ENCODE results near the gene HHAT.

HHAT gene

DNA sequence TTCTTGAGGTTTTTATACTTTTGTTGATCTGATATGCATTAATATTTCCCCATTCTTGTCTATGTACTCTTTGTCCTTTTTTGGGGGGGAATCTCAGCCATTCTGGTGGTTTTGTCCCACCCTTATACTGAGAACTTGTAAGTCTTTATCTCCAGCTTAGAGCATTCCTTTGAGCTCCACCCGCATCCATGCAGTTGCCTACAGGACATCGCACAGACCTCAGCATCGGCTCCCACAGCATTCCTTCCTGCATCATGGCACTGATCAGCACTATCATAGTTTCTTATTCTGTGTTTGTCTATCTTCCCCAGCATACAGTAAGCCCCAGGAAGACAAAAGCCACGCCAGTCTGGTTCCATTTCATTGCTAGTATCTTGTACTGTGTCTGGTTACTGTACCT lies 33.0 kb downstream of the HHAT start:
- no peak for DNase-seq

DNA sequence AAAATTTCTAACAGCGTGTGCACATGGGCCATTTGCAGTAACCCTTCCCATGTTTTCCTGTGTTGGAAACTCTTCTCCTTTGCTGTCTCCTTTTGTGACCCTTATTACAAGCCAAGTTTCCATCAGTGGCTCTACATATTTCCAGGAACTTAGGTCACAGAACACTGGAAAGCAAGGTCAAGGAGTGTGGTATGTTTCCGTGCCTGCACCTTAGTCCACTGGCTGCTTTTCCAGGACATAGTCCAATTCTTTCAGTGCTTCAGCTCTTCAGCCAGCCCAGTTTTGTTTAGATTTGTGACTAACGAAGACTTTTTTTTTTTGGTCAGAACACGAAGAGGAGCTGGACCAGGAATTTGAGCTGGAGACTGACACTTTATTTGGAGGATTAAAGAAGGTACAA lies 33.8 kb downstream of the HHAT start:
- DNase-seq: no peak

DNA sequence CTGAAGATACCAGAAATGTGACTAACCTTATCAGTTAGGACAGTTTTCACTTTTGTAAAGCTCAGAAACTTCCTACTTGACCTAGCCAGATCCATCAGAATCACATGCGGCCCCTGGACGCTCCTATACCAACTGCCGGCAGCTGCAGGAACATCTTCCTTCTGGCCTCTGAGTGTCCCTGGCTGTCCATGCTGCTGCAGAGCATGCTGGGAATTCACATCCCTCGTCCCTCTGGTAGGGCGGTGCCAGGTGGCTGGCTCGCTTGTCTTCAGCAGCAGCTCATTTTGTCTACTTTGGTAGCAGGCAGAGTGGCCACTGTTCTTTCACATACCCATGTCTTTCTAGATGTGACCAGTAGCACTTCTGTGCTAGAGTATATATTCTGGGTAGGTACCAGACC lies 34.4 kb downstream of the HHAT start:
- DNase-seq: no peak

DNA sequence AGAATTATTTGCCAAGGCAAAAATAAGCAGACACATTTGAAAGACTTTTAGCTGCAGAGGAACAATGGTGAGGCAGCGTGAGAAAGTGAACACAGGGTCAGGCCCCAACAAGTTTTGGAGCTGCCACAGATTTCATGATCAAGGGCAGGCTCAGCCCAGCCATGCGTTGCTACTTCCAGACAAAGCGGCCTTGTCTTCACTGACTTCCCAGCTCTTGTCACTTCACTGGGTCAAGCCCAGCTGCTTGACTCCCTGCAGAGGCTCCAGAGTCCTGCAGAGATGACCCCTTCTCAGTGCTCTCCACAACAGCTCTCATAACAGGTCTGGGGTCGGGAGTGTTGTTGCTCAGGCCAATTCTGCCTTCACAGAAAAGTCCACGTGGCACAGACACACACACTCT lies 35.8 kb downstream of the HHAT start:
- DNase-seq: no peak

DNA sequence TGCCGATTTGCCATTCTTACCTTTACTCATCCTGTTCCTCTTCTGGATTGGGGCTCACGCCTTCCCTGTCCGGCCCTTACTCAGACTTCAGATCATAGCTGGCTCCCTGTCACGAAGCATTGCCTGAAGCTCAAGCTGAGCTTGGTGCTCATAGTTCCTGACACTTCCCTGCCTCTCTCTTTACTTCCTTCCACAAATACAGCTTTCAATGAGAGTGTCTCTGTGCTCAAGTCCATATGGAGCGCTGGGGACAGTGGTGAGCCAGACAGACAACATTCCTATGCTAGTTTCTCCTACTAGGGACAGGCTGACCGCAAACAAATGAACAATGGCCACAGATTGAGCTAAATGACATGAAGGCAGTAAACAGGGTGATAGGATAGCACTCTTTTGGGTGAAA lies 38.1 kb downstream of the HHAT start:
- no peak for DNase-seq

DNA sequence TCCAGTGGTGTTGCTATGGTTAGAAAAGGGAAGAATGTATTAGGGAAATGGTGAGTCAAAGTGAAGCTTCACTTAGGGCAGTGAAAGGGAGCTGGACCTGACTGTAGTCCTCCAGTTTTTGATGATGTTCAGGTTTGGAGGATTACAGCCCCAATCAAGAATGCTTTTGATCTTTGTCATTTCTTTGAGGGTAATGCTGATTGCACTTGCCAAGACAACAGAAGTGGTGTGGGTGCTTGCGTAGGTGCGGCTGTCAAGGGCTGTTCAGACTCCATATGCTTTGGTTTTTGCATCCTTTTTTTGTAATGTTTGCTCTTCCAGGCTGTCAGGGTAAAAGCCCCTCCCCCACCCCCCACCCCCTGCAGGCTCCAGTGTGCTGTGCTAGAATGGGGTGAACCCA lies 38.9 kb downstream of the HHAT start:
- DNase-seq: no peak

DNA sequence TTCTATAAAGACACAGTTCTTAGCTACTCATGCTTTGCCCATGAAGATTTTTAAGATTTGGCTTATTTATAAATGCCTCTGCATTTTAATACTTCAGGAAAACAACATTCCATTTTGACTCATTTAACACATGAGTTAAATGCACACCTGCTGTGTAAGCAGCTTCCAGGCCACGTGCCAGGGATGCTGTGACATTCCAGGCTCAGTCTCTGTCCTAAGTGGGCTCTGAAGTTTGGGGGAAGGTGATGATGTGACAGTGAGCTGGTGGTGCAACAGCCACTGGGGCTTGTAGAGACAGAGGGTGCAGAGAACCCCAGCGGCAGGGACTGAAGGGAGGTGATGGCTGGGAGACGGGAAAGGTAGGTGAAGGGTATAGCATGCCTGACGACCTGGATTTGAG lies 40.7 kb downstream of the HHAT start:
- no peak for DNase-seq

DNA sequence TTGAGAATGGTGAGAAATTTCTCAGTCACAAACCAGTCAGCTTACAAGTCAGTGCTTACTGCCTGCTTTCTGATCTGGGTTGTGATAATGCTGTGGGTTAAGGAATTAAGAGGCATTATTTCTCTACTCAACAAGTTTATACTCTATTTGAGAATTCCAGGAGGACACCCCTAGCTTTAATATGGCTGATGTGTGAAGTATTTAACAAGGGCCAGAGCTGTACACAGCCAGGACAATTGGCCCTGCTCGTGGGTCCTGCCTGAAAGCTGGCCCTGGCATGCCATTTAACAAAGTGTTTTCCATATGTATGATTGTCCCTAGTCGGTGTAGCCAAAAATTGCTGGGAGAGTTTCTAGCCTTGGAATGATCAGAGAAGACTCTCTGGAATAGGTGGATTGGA lies 43.2 kb downstream of the HHAT start:
- DNase-seq: no peak

DNA sequence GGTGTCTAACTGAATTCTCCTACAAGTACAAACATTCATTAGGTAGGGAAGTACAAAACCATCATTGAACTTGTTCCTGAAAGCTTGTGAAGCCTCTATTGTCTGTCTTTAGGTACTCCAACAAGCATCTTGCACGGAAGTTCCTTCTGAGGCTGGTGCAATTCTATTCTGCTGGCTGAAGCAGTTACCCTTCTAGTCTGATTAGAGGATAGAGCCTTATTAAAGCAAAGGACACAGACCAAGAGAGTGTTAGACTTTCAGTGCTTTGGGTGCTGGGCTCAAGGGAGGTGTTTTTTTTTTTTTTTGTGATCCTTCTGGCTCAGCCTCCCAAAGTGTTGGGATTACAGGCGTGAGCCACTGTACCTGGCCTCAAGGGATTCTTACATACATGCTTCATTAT lies 43.8 kb downstream of the HHAT start:
- no peak for DNase-seq

DNA sequence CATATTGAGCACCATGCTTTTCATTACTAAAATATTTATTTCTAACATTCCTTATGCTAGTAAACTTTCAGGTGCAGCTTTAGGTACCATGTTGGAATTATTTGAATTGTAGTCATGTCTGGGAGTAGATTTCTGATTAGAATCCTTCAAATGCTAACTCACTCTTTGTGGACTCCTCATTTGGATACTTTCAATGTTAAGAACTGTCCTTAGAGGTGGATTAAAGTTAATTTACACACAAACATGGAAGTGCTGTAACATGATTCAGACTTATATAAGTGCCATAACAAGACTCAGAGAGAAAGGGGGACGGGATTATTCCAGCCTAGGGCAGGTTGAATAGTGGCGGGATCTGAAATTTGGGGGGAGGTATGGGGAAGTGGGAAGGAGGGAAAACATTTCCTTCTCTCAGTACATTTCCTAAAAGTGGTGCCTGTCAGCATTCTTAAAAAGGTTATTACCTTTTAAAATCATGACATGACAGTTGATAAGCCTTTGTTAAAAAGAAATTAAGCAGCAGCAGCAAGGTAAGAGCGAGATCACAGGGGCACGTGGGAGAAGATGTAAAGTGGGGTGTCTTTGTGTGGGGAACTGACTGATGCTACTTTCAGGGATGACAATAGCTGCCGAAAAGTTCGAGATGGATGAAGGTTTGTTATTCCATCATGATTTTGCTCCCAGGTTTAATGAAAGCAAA lies 44.4 kb downstream of the HHAT start:
- no peak for DNase-seq

DNA sequence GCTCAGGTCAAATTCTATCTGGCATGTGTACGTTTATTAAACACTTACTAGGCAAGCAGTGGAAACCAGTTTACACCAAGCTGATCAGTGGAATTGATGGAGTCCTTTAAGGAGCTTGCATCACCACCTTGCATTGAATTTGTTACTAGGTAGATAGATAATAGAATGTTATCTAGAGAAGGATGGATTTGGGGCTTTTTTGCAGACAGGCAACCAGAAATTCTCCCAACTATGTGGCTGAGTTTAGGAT lies 44.9 kb downstream of the HHAT start:
- DNase-seq: no peak

DNA sequence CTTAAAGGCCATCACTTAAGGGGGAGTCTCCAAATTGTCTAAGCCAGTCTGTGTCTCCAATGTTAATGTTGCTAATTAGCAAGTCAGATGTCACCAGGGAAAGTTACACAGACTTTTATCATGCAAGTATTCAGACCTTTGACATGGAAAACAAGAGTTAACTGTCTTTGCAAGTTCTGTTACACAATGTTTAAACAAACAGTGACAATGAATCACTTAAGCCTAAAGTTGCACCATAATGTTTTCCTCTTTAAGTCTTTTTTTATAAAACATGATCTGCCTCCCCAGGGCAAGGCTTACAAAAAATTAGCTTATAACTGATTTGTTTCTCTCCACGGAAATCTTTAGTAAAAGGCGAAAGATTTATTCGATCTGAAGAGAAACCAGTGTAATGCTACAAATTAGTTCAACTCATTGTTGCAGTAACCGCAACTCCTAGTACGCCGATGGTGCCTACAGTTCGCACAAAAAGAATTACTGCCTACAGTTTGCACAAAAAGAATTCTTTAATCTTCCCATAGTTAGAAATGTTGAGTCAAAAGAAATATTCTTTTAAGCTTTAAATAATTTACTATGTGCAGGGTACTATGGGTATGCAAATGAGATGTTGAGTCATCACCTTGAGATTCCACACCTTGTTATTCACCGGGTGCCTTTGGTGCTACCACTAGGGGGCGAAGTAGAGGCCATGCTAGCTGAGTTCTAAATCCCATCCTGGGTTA lies 45.3 kb downstream of the HHAT start:
- DNase-seq: peak; percentile 33 to 58

DNA sequence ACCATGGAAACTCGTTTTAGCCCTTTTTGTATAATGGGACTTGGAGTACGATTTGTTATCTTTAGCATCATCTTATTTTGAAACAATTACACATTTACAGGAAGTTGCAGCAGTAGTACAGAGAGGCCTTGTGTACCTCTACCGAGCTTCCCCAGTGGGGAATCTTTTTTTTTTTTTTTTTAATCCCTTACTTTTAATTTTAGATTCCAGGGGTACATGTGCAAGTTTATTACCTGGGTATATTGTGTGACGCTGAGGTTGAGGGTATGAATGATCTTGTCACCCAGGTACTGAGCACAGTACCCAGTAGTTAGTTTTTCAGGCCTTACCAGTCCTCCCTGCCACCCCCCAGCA lies 45.9 kb downstream of the HHAT start:
- no peak for DNase-seq

DNA sequence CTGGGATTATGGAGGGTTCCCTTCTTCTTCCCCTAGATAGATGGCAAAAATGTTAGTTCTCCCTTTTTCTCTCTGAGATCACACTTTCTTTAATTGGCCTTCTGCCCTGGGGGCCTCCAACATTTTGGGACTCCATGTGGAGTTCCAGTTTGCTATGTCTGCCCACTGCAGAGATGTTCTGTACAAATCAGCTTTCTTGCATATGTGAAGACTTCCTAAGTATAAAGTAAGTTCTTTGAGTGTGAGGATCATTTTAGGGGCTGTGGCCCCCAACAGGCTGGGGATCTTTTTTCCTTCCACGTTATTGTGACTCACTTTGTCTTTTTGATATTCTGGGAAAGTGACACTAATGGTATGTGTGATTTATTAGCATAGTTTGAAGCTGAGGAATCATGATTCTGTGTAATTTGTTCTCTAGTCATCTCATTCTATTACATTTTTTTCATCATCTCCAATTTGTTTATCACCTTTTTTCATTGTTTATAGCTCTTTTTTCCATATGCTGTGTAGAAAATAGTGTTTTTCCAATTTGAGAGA lies 48.2 kb downstream of the HHAT start:
- no peak for DNase-seq

DNA sequence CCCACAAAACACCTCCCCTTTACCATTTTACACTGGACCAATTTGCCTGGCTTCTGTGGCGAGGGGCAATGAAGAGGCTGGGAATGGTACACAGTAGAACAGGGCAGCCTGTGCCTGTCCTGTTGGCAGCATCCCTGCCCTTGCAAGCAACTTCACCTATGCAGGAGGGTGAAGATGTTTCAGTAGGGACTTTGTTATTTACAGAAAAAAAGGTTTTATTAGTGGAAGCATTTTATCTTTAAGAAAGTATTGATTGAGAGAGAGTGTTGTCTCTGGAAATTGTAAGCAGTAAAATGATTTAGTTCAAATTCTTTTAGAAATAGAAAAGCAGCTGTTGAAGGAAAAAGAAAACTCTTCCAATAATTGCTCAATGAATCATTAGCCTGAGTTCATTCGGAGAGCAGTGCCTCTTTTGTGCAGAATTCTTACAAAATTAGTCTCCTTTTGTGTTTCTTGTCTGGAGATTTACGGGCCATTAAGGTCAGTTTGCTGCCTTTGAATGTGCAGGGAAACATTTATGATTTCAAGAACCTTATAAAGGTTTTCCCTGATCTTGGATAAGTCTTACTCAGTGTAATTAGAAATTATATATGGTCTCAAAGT lies 49.1 kb downstream of the HHAT start:
- no peak for DNase-seq

DNA sequence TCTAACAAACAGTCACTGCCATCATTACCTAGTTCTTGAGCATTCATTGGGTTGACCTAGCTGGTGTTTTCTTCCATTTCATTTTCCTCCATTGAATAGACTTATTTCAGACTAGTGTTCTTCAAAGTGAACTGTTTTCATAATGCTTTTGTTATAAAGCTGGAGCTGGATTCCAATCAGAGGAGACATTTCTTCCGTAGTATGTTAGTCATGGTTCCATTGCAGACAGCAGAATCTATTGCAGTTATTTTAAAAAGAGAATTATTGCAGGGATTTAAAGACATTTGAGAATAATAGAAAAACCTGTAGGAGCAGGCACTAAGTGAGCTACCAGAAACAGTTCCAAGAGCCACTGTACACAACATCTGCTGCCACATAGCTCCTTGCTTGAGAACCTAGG lies 50.0 kb downstream of the HHAT start:
- no peak for DNase-seq

DNA sequence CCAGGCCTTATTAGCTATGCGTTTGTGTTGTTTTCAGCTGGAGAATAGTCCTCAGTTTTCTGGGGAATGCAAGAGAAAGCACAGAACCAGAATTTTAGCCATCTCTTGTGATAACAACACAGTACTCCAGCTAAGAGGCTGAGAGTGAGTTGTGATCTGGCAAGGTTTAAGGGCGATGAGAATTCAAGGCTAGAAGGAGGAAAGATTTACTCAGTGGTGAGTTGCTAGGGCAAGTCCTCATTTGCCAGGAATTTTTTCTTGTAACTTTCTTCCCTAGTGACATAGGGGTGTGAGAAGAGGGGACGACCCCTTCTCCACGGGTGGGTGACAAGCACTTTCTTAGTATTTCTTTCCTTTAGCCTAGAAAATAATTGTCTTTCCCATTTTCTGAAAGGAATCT lies 53.2 kb downstream of the HHAT start:
- DNase-seq: no peak

DNA sequence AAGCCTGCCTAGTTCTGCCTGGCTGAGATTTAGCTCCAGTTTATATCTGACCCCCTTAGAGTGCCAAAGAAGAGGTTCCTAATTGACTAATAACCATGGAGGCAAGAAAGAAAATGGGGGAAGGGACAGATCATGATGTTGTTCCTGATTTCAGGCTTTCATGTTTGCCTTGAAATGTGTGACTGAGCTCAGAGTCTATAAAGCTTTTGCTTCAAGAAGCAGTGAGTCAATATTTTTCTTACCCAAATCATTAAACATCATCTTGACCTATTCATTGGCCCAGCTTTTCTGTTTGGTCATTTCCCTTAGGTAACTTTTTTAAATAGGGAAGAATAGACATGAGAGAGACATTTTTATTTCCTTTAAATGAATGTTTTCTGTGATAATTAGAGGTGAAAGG lies 55.9 kb downstream of the HHAT start:
- no peak for DNase-seq

DNA sequence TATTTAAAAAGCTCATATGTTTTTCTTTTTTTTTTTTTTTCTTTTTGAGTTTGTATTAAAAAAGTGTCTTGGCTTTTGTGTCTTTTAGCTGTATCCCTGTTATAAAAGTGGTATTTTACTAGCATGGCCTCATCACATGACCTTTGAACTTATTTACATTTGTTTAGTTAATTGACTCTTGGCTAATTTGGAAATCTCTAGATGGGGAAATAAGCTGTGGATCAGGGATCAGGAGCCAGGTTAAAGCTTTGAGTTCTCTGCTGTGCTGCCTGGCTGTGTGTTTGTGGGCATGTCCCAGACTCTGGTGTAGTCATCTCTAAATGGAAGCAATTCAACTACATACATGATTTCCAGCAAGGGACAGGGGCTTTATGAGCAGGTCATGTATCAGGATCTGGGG lies 56.5 kb downstream of the HHAT start:
- DNase-seq: no peak

DNA sequence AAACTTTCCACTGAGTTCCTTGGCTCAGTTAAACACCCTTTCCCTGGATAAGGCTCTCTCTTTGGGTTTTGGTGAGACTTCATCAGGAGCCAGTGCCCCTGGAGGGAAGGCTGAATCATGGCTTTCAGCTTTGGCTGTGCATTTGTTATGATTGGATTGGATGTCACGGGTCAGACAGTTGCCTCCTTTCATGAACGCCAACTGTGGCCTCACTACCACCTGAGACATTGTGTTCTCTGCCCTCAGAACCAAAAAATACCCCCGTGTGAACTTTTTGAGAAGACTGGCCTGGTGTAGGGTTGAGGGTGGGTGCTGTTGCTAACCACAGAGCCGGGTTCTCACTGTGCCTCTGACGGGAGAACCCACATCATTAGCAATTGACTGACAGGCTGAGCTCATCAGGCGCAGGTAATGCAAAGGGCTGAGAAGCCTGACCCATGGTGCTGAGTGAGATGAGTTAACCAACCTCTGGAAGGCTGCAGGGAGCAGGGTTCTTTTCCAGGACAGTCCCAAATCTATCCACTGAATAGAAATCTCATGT lies 65.6 kb downstream of the HHAT start:
- peak in 1 of 2 experiments; percentile 18 for DNase-seq

DNA sequence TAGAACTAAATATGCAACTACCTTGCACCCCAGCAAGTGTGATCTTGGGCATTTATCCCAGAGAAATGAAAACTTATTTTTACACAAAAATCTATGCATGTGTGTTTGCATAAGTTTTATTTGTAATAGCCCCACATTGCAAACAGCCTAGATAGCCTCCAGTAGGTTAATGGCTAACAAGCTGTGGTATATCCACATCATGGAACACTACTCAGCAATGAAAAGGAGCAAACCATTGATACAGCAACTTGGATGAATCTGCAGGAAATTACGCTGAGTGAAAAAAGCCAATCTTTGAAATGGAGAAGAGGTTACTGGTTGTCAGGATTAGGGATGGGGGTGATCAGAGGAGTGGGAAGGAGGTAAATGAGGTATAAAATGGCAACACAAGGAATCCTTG lies 67.8 kb downstream of the HHAT start:
- no peak for DNase-seq

DNA sequence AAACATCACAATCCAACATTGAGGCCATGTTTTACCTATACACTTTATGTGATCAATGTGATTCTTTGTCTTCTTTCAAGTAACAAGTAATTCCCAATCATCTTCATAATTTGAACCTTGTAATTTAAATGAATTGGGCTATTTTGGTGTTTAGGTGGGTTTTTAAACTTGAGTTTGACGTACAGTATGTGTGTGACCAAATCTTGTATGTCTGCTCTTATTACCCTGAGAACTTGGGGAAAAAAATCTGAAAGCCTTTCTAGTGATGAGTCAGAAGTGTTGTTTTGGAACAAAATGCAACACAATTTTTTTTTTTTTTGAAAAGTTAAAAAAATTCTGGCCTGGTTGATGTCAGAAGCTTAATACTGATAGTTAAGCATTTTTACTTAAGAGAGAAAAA lies 68.5 kb downstream of the HHAT start:
- no peak for DNase-seq

DNA sequence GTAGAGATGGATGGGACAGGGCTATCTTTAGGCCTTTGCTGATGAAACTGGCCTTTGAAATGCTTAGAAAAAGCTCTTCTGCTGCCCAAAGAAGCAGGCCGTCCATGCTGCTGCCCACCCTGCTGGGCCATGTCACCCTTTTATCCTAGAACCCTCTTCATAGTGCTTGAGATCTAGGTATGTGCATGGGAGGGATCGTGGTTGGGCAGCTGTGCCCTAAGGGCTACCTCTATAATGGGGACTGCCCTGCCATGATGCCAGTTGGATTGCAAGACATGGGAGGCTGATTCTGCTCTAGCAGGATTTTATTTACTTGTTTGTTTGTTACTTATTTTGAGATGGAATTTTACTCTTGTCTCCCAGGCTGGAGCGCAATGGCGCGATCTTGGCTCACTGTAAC lies 69.0 kb downstream of the HHAT start:
- no peak for DNase-seq

DNA sequence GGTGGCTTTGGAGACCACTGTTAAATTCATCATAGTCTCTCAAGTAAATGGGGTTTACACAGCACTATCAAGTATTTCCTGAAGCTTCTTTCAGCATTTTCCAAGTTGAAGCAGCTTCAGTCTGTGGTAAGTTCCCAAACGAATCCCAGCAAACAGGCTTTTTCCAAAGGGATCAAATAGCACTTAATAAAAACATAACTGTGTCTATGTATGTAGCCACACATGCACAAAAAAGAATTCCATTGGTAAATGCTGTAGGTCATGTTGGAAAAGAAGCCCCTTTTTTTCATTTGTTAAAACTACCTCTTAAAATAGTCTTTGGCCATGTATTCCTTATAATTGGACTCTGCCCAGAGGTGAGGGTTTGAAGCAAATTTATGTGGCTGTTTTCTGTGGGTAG lies 69.8 kb downstream of the HHAT start:
- DNase-seq: no peak
